ENCODE results near the gene HOMER1.

The HOMER1 gene

DNA sequence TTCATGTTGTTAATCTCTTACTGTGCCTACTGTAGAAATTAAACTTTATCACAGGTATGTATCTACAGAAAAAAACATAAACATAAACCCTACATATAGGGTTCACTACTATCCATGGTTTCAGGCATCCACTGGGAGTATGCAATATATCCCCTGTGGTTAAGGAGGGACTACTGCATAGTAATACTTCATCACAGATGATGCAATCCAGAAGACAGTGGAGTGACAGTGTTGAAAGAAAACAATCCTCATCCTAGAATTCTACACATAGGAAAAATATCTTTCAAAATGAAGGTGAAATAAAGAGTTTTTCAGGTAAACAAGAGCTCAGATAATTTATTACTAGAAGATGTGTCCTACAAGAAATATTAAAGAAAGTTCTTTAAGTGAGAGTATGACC, 105.9 kb downstream of the HOMER1 start:
- TF ChIP-seq, protein P1, sequence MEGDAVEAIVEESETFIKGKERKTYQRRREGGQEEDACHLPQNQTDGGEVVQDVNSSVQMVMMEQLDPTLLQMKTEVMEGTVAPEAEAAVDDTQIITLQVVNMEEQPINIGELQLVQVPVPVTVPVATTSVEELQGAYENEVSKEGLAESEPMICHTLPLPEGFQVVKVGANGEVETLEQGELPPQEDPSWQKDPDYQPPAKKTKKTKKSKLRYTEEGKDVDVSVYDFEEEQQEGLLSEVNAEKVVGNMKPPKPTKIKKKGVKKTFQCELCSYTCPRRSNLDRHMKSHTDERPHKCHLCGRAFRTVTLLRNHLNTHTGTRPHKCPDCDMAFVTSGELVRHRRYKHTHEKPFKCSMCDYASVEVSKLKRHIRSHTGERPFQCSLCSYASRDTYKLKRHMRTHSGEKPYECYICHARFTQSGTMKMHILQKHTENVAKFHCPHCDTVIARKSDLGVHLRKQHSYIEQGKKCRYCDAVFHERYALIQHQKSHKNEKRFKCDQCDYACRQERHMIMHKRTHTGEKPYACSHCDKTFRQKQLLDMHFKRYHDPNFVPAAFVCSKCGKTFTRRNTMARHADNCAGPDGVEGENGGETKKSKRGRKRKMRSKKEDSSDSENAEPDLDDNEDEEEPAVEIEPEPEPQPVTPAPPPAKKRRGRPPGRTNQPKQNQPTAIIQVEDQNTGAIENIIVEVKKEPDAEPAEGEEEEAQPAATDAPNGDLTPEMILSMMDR (IDR thresholded peaks at IDR 0.05; ENCODE audit: low read depth, low read length) = no peak
- no peak for TF ChIP-seq MYC (IDR thresholded peaks at IDR 0.05; ENCODE audit: low read depth, low read length)
- TF ChIP-seq, protein P2, sequence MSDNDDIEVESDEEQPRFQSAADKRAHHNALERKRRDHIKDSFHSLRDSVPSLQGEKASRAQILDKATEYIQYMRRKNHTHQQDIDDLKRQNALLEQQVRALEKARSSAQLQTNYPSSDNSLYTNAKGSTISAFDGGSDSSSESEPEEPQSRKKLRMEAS (IDR thresholded peaks at IDR 0.05; ENCODE audit: low read depth, low read length) = no peak
- no peak for TF ChIP-seq POLR2A (IDR thresholded peaks at IDR 0.05; ENCODE audit: extremely low read depth, insufficient read length)
- H3K4me3 ChIP-seq (ENCODE audit: low read depth, low read length) = no peak overlapping the region
- no peak for DNase-seq (ENCODE audit: low read depth)

DNA sequence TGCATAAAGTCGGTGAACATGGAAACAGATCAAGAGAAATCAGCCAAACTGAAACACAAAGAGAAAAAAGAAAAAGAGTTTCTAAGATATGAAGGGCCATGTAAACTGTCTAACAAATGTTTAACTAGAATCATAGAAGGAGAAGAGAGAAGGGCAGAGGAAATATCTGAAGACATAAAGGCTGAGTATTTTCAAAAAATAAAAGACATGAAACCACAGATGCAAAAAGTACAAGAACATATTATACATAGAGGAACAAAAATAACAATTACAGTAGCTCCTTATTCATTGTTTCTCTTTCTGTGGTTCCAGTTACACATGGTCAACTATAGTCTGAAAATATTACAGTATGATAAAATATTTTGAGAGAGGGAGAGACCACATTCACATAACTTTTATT, 106.3 kb downstream of the HOMER1 start:
- no peak overlapping the region for H3K4me3 ChIP-seq (ENCODE audit: low read depth, low read length)
- no peak for DNase-seq (ENCODE audit: low read depth)
- TF ChIP-seq, protein P2 (IDR thresholded peaks at IDR 0.05; ENCODE audit: low read depth, low read length) = no peak
- no peak for TF ChIP-seq POLR2A (IDR thresholded peaks at IDR 0.05; ENCODE audit: extremely low read depth, insufficient read length)

DNA sequence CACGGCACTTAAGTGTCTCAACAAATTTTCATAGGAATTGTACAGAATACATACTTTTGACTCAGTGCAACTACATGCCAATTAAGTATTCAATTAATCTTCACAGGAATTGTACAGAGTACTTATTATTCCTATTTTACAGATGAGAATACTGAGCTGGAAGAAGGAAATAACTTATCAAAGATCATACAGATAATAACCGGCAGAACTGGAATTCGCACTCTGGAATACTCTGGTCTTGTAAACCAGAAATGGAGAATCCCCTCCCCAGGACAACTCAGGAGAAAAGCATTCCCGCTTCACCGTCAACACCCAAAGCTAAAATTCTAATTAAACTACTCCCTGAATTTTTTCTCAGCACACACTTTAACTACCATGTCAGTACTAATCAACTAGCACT, 112.7 kb downstream of the HOMER1 start:
- TF ChIP-seq, protein P2 (IDR thresholded peaks at IDR 0.05; ENCODE audit: low read depth, low read length) = no peak
- no peak for TF ChIP-seq MYC (IDR thresholded peaks at IDR 0.05; ENCODE audit: low read depth, low read length)
- TF ChIP-seq, protein P1 (IDR thresholded peaks at IDR 0.05; ENCODE audit: low read depth, low read length) = no peak
- no peak for TF ChIP-seq POLR2A (IDR thresholded peaks at IDR 0.05; ENCODE audit: extremely low read depth, insufficient read length)
- DNase-seq (ENCODE audit: low read depth) = no peak
- H3K4me3 ChIP-seq (ENCODE audit: low read depth, low read length) = no peak overlapping the region

DNA sequence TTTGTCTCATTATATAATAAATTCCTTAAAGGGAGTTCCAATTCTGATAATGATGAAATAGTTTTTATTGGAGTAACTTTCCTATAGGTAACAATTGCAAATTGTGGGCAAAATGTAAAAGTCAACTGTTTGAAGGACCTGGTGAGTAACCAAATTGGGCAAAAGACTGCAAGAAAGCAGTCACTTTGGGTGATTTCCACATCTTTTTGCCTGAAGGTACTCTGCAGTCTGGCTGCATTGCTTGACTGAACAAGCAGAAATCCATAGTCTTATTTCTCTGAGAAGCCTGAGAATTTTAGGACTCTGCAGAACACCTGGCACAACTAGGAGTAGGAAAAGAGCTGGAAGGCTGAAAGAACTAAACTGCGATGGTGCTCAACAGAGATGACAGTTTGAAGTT, 114.9 kb downstream of the HOMER1 start:
- no peak overlapping the region for H3K4me3 ChIP-seq (ENCODE audit: low read depth, low read length)
- no peak for DNase-seq (ENCODE audit: low read depth)
- TF ChIP-seq POLR2A (IDR thresholded peaks at IDR 0.05; ENCODE audit: extremely low read depth, insufficient read length) (no peak), MYC (IDR thresholded peaks at IDR 0.05; ENCODE audit: low read depth, low read length) (no peak)
- TF ChIP-seq, protein P2 (IDR thresholded peaks at IDR 0.05; ENCODE audit: low read depth, low read length) = no peak
- TF ChIP-seq, protein P1 (IDR thresholded peaks at IDR 0.05; ENCODE audit: low read depth, low read length) = no peak

DNA sequence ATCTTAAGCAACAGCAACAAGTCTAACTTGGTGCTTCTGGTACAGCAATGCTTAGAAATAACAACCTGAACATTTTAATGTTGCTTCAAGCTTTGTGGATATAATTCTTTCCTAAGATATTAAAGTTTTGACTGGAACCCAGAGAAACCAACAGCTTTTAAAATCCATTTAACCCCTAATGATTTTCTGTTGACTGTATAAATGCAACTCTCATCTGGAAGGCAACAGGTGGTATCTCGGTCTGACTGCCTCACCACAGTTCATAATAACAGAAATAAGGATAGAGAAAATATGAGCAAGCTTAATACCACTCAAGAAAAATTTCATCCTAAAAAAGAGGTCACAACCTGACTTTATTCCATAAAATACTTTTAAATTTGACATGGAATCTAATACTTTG, 116.9 kb downstream of the HOMER1 start:
- H3K4me3 ChIP-seq (ENCODE audit: low read depth, low read length) = no peak overlapping the region
- no peak for DNase-seq (ENCODE audit: low read depth)
- TF ChIP-seq MYC (IDR thresholded peaks at IDR 0.05; ENCODE audit: low read depth, low read length) (no peak), POLR2A (IDR thresholded peaks at IDR 0.05; ENCODE audit: extremely low read depth, insufficient read length) (no peak)
- TF ChIP-seq, protein P2 (IDR thresholded peaks at IDR 0.05; ENCODE audit: low read depth, low read length) = no peak
- TF ChIP-seq, protein P1 (IDR thresholded peaks at IDR 0.05; ENCODE audit: low read depth, low read length) = no peak

DNA sequence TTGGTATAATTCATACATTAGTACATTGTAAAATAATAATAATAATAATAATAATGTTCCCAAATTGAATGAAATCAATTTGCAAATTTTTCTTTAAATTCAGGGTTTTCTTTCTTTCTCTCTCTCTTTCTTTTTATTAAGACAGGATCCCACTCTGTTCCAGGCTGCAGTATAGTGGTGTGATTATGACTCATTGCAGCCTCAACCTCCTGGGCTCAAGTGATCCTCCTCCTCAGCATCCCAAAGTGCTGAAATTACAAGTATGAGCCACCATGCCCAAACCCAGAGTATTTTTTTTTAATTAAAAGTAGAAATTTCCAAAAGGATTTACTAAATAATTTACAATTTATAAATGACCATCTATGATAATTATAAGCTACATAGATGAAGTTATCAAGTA, 117.7 kb downstream of the HOMER1 start:
- H3K4me3 ChIP-seq (ENCODE audit: low read depth, low read length) = no peak overlapping the region
- TF ChIP-seq MYC (IDR thresholded peaks at IDR 0.05; ENCODE audit: low read depth, low read length) (no peak), POLR2A (IDR thresholded peaks at IDR 0.05; ENCODE audit: extremely low read depth, insufficient read length) (no peak)
- TF ChIP-seq, protein P1 (IDR thresholded peaks at IDR 0.05; ENCODE audit: low read depth, low read length) = no peak
- DNase-seq (ENCODE audit: low read depth) = no peak
